Activated naive CD8-positive, alpha-beta T cell (primary cell): ENCODE measurements around the gene RNF150.

Experiments
- H3K27ac Mint-ChIP-seq: one replicate; pipeline ENCODE4 v1.8.0; 2021; ENCODE audit warnings: mixed read lengths
- H3K27me3 Mint-ChIP-seq: one replicate; pipeline ENCODE4 v1.8.0; 2021; ENCODE audit warnings: mixed read lengths
- H3K36me3 Mint-ChIP-seq: one replicate; pipeline ENCODE4 v1.8.0; 2021; ENCODE audit warnings: mixed read lengths
- H3K4me1 Mint-ChIP-seq: one replicate; pipeline ENCODE4 v1.8.0; 2021; ENCODE audit warnings: low read depth, mixed read lengths
- H3K4me3 Mint-ChIP-seq: one replicate; pipeline ENCODE4 v1.8.0; 2021; ENCODE audit warnings: mild to moderate bottlenecking, mixed read lengths
- H3K9me3 Mint-ChIP-seq: one replicate; pipeline ENCODE4 v1.8.0; 2021; ENCODE audit warnings: low read depth, mixed read lengths

Gene RNF150

GRCh38 chr4:141037446-141037845, 95.8 kb downstream of the RNF150 start:
- Mint-ChIP-seq H3K36me3 (no peaks in the 10 kb centered on the region), H3K27ac (no peak overlapping the region), H3K4me1 (no peaks in the 10 kb centered on the region), H3K27me3 (no peaks in the 10 kb centered on the region), H3K4me3 (no peak overlapping the region), H3K9me3 (peaks cover 5% of the 10 kb centered on the region)

GRCh38 chr4:141036786-141037185, 96.5 kb downstream of the RNF150 start:
- Mint-ChIP-seq H3K27me3 (no peaks in the 10 kb centered on the region), H3K36me3 (no peaks in the 10 kb centered on the region), H3K9me3 (peaks cover 5% of the 10 kb centered on the region), H3K4me3 (no peak overlapping the region), H3K4me1 (no peaks in the 10 kb centered on the region), H3K27ac (no peak overlapping the region)

GRCh38 chr4:141035920-141036319, 97.3 kb downstream of the RNF150 start:
- Mint-ChIP-seq H3K4me3 (no peak overlapping the region), H3K36me3 (no peaks in the 10 kb centered on the region), H3K27ac (no peak overlapping the region), H3K4me1 (no peaks in the 10 kb centered on the region), H3K9me3 (peaks cover 5% of the 10 kb centered on the region), H3K27me3 (no peaks in the 10 kb centered on the region)

GRCh38 chr4:141028024-141028529, 105.2 kb downstream of the RNF150 start:
- H3K4me1 Mint-ChIP-seq, result no peaks in the 10 kb centered on the region
- H3K27ac Mint-ChIP-seq, result no peak overlapping the region
- H3K4me3 Mint-ChIP-seq, result no peak overlapping the region
- no peaks in the 10 kb centered on the region for H3K9me3 Mint-ChIP-seq
- no peaks in the 10 kb centered on the region for H3K36me3 Mint-ChIP-seq
- H3K27me3 Mint-ChIP-seq, result peaks cover 3% of the 10 kb centered on the region

GRCh38 chr4:141027421-141027820, 105.8 kb downstream of the RNF150 start:
- Mint-ChIP-seq H3K4me3 (no peak overlapping the region), H3K36me3 (no peaks in the 10 kb centered on the region), H3K4me1 (no peaks in the 10 kb centered on the region), H3K27me3 (peaks cover 3% of the 10 kb centered on the region), H3K9me3 (no peaks in the 10 kb centered on the region), H3K27ac (no peak overlapping the region)

GRCh38 chr4:141026900-141027299, 106.4 kb downstream of the RNF150 start:
- H3K9me3 Mint-ChIP-seq, result no peaks in the 10 kb centered on the region
- no peaks in the 10 kb centered on the region for H3K36me3 Mint-ChIP-seq
- peaks cover 3% of the 10 kb centered on the region for H3K27me3 Mint-ChIP-seq
- H3K27ac Mint-ChIP-seq, result no peak overlapping the region
- H3K4me3 Mint-ChIP-seq, result no peak overlapping the region
- no peaks in the 10 kb centered on the region for H3K4me1 Mint-ChIP-seq

GRCh38 chr4:141023051-141023450, 110.2 kb downstream of the RNF150 start:
- Mint-ChIP-seq H3K9me3 (no peaks in the 10 kb centered on the region), H3K27me3 (peaks cover 3% of the 10 kb centered on the region), H3K36me3 (no peaks in the 10 kb centered on the region), H3K27ac (no peak overlapping the region), H3K4me1 (no peaks in the 10 kb centered on the region), H3K4me3 (no peak overlapping the region)

GRCh38 chr4:141022111-141022695, 111.1 kb downstream of the RNF150 start:
- H3K27me3 Mint-ChIP-seq, result peaks cover 3% of the 10 kb centered on the region
- no peaks in the 10 kb centered on the region for H3K4me1 Mint-ChIP-seq
- H3K27ac Mint-ChIP-seq, result no peak overlapping the region
- no peak overlapping the region for H3K4me3 Mint-ChIP-seq
- H3K9me3 Mint-ChIP-seq, result no peaks in the 10 kb centered on the region
- no peaks in the 10 kb centered on the region for H3K36me3 Mint-ChIP-seq

GRCh38 chr4:141021397-141022110, 111.7 kb downstream of the RNF150 start:
- Mint-ChIP-seq H3K36me3 (no peaks in the 10 kb centered on the region), H3K27me3 (peaks cover 3% of the 10 kb centered on the region), H3K4me1 (no peaks in the 10 kb centered on the region), H3K9me3 (no peaks in the 10 kb centered on the region), H3K4me3 (no peak overlapping the region), H3K27ac (no peak overlapping the region)

GRCh38 chr4:141020801-141021261, 112.4 kb downstream of the RNF150 start:
- Mint-ChIP-seq H3K4me3 (no peak overlapping the region), H3K27me3 (peaks cover 3% of the 10 kb centered on the region), H3K4me1 (no peaks in the 10 kb centered on the region), H3K27ac (no peak overlapping the region), H3K36me3 (no peaks in the 10 kb centered on the region), H3K9me3 (no peaks in the 10 kb centered on the region)

GRCh38 chr4:141019768-141020167, 113.5 kb downstream of the RNF150 start:
- no peak overlapping the region for H3K27ac Mint-ChIP-seq
- H3K27me3 Mint-ChIP-seq, result peaks cover 1% of the 10 kb centered on the region
- H3K9me3 Mint-ChIP-seq, result no peaks in the 10 kb centered on the region
- H3K36me3 Mint-ChIP-seq, result no peaks in the 10 kb centered on the region
- H3K4me3 Mint-ChIP-seq, result no peak overlapping the region
- no peaks in the 10 kb centered on the region for H3K4me1 Mint-ChIP-seq

- no peaks in the 10 kb centered on the region for H3K27me3 Mint-ChIP-seq
- H3K36me3 Mint-ChIP-seq, result no peaks in the 10 kb centered on the region
- H3K9me3 Mint-ChIP-seq, result no peaks in the 10 kb centered on the region
- H3K4me1 Mint-ChIP-seq, result no peaks in the 10 kb centered on the region
- no peak overlapping the region for H3K27ac Mint-ChIP-seq
- H3K4me3 Mint-ChIP-seq, result no peak overlapping the region
These were observed 117.0 kb downstream of the RNF150 start for GRCh38 chr4:141016117-141016798.

GRCh38 chr4:141013899-141014298, 119.4 kb downstream of the RNF150 start:
- Mint-ChIP-seq H3K9me3 (no peaks in the 10 kb centered on the region), H3K4me3 (no peak overlapping the region), H3K36me3 (no peaks in the 10 kb centered on the region), H3K27me3 (no peaks in the 10 kb centered on the region), H3K4me1 (no peaks in the 10 kb centered on the region), H3K27ac (no peak overlapping the region)

- H3K27ac Mint-ChIP-seq, result no peak overlapping the region
- H3K9me3 Mint-ChIP-seq, result no peaks in the 10 kb centered on the region
- no peaks in the 10 kb centered on the region for H3K36me3 Mint-ChIP-seq
- H3K4me1 Mint-ChIP-seq, result no peaks in the 10 kb centered on the region
- no peak overlapping the region for H3K4me3 Mint-ChIP-seq
- H3K27me3 Mint-ChIP-seq, result no peaks in the 10 kb centered on the region
These were observed 121.4 kb downstream of the RNF150 start for GRCh38 chr4:141011901-141012315.

GRCh38 chr4:141009931-141010330, 123.3 kb downstream of the RNF150 start:
- no peaks in the 10 kb centered on the region for H3K4me1 Mint-ChIP-seq
- no peak overlapping the region for H3K27ac Mint-ChIP-seq
- H3K4me3 Mint-ChIP-seq, result no peak overlapping the region
- no peaks in the 10 kb centered on the region for H3K27me3 Mint-ChIP-seq
- H3K9me3 Mint-ChIP-seq, result no peaks in the 10 kb centered on the region
- H3K36me3 Mint-ChIP-seq, result no peaks in the 10 kb centered on the region
